ENCODE results near the gene MALL.
"Not testable (repeated sequence)": the region's sequence is repeated elsewhere in the genome, so short reads cannot be mapped to it uniquely, and the experiment has no call there.

MALL gene

GRCh38 chr2:110116033-110116710 lies 550 bp upstream of the MALL start:
- DNase-seq, result peak in 1 of 2 donors; percentile 82
- Histone ChIP-seq H3K36me3 (no peaks in the 10 kb centered on the region), H3K4me1 (peaks cover 0 to 22% (median 18%) of the 10 kb centered on the region in 4 donors), H3K27ac (peak overlapping the region; percentile 10 to 45), H3K27me3 (peaks cover 0 to 25% of the 10 kb centered on the region in 2 donors), H3K9me3 (no peaks in the 10 kb centered on the region), H3K4me3 (peak overlapping the region; percentile 43 to 45)
- TF ChIP-seq CTCF (IDR thresholded peaks at IDR 0.05), result peak; percentile 40 to 49
- intact Hi-C loops (cut with DNase I; ENCODE audit: low total_unique reads), result no loop called here

- H3K27ac ChIP-seq, result peak overlapping the region in 1 of 2 donors; percentile 45
- H3K27me3 ChIP-seq, result peaks cover 0 to 23% of the 10 kb centered on the region in 2 donors
Observed at GRCh38 chr2:110114831-110115255, 779 bp downstream of the MALL start.

GRCh38 chr2:110113961-110114591 lies 1.5 kb downstream of the MALL start:
- peaks cover 0 to 23% of the 10 kb centered on the region in 2 donors for H3K27me3 ChIP-seq

More at GRCh38 chr2:110114831-110115255, 779 bp downstream of the MALL start:
- Histone ChIP-seq H3K9me3 (no peaks in the 10 kb centered on the region), H3K4me1 (peaks cover 0 to 22% (median 17%) of the 10 kb centered on the region in 4 donors), H3K4me3 (peak overlapping the region; percentile 43 to 45), H3K36me3 (no peaks in the 10 kb centered on the region)
- no peak for DNase-seq
- intact Hi-C loops (cut with DNase I; ENCODE audit: low total_unique reads), result no loop called here
- TF ChIP-seq CTCF (IDR thresholded peaks at IDR 0.05), result no peak

GRCh38 chr2:110108291-110108690 lies 7.3 kb downstream of the MALL start:
- not testable (repeated sequence) for DNase-seq

More at GRCh38 chr2:110113961-110114591, 1.5 kb downstream of the MALL start:
- DNase-seq, result no peak
- H3K36me3 ChIP-seq, result no peaks in the 10 kb centered on the region
- peaks cover 0 to 22% (median 17%) of the 10 kb centered on the region in 4 donors for H3K4me1 ChIP-seq
- no peak overlapping the region for H3K27ac ChIP-seq
- TF ChIP-seq CTCF (IDR thresholded peaks at IDR 0.05), result no peak
- H3K4me3 ChIP-seq, result no peak overlapping the region
- intact Hi-C loops (cut with DNase I; ENCODE audit: low total_unique reads), result no loop called here
- H3K9me3 ChIP-seq, result no peaks in the 10 kb centered on the region

GRCh38 chr2:110107092-110108079 lies 8.2 kb downstream of the MALL start:
- Histone ChIP-seq H3K27me3 (peaks cover 0 to 3% of the 10 kb centered on the region in 2 donors), H3K4me1 (peaks cover 0 to 13% (median 6%) of the 10 kb centered on the region in 4 donors), H3K4me3 (no peak overlapping the region), H3K36me3 (no peaks in the 10 kb centered on the region), H3K27ac (peak overlapping the region; percentile 13 to 37), H3K9me3 (no peaks in the 10 kb centered on the region)
- no peak for DNase-seq
- no peak for TF ChIP-seq CTCF (IDR thresholded peaks at IDR 0.05)
- intact Hi-C loops (cut with DNase I; ENCODE audit: low total_unique reads), result no loop called here

More at GRCh38 chr2:110108291-110108690, 7.3 kb downstream of the MALL start:
- H3K4me1 ChIP-seq; H3K4me3 ChIP-seq; H3K27me3 ChIP-seq; intact Hi-C loops (cut with DNase I; ENCODE audit: low total_unique reads); H3K27ac ChIP-seq; H3K9me3 ChIP-seq; H3K36me3 ChIP-seq: not testable (repeated sequence)

Data from tibial artery (tissue), 4 donors.